ENCODE results near the gene EGFL8. TPM values are rescaled to one million over a fixed set of nuclear protein-coding genes. Genes with fewer than 3 reads are reported as not detected.

EGFL8 gene
- total and polyA plus RNA-seq, 9 of the 15 experiments (the other 6 are each of a cell fraction or from before 2014, with no cell fraction given) = 2.2 to 47.4 (median 14.2) TPM

DNA sequence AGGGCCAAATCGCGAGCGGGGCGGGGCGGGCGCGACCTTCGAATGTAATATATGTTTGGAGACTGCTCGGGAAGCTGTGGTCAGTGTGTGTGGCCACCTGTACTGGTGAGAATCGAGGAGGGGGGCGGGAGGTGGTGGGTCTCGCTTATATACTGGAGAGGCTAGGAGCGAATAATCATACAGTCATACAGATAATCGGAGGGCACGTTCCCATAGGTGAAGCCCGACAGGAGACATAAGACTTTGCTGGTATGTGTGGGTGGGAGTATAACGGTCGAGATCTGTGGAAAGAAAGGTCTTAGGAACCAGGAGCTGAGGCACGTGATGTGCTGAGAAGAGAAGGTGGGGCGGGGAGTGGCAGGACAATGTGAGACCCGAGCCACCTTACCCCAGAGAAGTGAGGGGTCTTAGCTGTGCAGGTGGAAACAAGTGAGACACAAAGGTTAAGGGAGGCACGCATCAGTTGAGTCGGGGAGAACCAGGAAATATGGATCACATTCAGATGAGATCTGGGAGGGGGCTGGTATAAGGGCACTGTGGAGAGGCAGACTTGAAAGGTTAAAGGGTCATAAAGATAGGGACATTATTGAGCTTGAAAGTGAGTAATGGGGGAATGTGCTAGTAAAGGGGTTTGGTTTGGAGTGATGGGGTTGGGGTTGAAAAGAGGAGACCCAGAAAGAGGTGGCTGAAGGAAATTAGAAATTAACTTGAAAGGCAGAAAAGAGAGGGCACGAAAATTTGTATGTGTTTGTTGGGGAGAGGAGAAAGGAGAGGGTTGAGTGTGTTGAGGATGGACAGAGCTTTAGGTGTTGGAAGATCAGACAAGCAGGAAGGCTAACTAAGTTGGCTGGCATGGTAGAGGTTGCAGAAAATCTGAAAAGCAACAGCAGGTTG, 14.4 kb downstream of the EGFL8 start (continued):
- TF ChIP-seq ZNF586 (CRISPR knock-in tag; conservative IDR thresholded peaks at IDR 0.05) (no peak), DPF2 (IDR thresholded peaks at IDR 0.05) (peak; percentile 45; the same call in 1 of the 2 replicates), SETDB1 (IDR thresholded peaks at IDR 0.05; ENCODE audit: low read length) (no peak), MXI1 (IDR thresholded peaks at IDR 0.05; ENCODE audit: low read depth, low read length) (0 out of 2 replicates have a peak, but pooled peaks have one; percentile 27), PHF21A (IDR thresholded peaks at IDR 0.05; ENCODE audit: borderline replicate concordance, low read depth) (peak; percentile 71; the same call in 1 of the 2 replicates), JUND (IDR thresholded peaks at IDR 0.05; ENCODE audit: borderline replicate concordance, low read depth, low read length) (no peak), JUND (tag; IDR thresholded peaks at IDR 0.05; ENCODE audit: borderline replicate concordance, low read depth, low read length) (no peak), E2F3 (CRISPR knock-in tag; IDR thresholded peaks at IDR 0.05) (0 out of 2 replicates have a peak, but pooled peaks have one; percentile 15), XRCC5 (IDR thresholded peaks at IDR 0.05; ENCODE audit: low read depth, low read length) (0 out of 2 replicates have a peak, but pooled peaks have one; percentile 24), FOXP1 (CRISPR knock-in tag; IDR thresholded peaks at IDR 0.05) (no peak), HIVEP1 (CRISPR knock-in tag; IDR thresholded peaks at IDR 0.05) (0 out of 2 replicates have a peak, but pooled peaks have one; percentile 19), SMARCA5 (IDR thresholded peaks at IDR 0.05) (no peak), SMARCB1 (IDR thresholded peaks at IDR 0.05; ENCODE audit: insufficient read length, low read depth) (no peak), ZNF668 (CRISPR knock-in tag; IDR thresholded peaks at IDR 0.05) (no peak), EWSR1 (IDR thresholded peaks at IDR 0.05; ENCODE audit: borderline replicate concordance, low read depth, partially characterized antibody) (no peak), ZNF263 (CRISPR knock-in tag; IDR thresholded peaks at IDR 0.05; ENCODE audit: borderline replicate concordance) (0 out of 2 replicates have a peak, but pooled peaks have one; percentile 12), MBD2 (IDR thresholded peaks at IDR 0.05; ENCODE audit: borderline replicate concordance, low read depth) (no peak), ADNP (tag; IDR thresholded peaks at IDR 0.05) (no peak), HDAC2 (IDR thresholded peaks at IDR 0.05) (peak; percentile 54; the same call in 1 of the 2 replicates)
- TF ChIP-seq, protein P1, sequence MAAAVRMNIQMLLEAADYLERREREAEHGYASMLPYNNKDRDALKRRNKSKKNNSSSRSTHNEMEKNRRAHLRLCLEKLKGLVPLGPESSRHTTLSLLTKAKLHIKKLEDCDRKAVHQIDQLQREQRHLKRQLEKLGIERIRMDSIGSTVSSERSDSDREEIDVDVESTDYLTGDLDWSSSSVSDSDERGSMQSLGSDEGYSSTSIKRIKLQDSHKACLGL (CRISPR knock-in tag; IDR thresholded peaks at IDR 0.05; ENCODE audit: borderline replicate concordance, poor library complexity, severe bottlenecking) = no peak
- TF ChIP-seq, protein P2, sequence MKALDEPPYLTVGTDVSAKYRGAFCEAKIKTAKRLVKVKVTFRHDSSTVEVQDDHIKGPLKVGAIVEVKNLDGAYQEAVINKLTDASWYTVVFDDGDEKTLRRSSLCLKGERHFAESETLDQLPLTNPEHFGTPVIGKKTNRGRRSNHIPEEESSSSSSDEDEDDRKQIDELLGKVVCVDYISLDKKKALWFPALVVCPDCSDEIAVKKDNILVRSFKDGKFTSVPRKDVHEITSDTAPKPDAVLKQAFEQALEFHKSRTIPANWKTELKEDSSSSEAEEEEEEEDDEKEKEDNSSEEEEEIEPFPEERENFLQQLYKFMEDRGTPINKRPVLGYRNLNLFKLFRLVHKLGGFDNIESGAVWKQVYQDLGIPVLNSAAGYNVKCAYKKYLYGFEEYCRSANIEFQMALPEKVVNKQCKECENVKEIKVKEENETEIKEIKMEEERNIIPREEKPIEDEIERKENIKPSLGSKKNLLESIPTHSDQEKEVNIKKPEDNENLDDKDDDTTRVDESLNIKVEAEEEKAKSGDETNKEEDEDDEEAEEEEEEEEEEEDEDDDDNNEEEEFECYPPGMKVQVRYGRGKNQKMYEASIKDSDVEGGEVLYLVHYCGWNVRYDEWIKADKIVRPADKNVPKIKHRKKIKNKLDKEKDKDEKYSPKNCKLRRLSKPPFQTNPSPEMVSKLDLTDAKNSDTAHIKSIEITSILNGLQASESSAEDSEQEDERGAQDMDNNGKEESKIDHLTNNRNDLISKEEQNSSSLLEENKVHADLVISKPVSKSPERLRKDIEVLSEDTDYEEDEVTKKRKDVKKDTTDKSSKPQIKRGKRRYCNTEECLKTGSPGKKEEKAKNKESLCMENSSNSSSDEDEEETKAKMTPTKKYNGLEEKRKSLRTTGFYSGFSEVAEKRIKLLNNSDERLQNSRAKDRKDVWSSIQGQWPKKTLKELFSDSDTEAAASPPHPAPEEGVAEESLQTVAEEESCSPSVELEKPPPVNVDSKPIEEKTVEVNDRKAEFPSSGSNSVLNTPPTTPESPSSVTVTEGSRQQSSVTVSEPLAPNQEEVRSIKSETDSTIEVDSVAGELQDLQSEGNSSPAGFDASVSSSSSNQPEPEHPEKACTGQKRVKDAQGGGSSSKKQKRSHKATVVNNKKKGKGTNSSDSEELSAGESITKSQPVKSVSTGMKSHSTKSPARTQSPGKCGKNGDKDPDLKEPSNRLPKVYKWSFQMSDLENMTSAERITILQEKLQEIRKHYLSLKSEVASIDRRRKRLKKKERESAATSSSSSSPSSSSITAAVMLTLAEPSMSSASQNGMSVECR (CRISPR knock-in tag; IDR thresholded peaks at IDR 0.05) = peak; percentile 68

Measured in K562 (cell line).